Mucosa of rectum (tissue), 2 donors: ENCODE data around the gene TBC1D22A.
A peak's percentile ranks its signal among the peaks of the same experiment; 100 is the strongest.

Experiments
- H3K27ac ChIP-seq, 2 donors: one replicate each; pipeline ENCODE4 v1.7.0; 2013; ENCODE audit warnings: inconsistent platforms in 2 of 2, low read depth in 2 of 2, low read length in 2 of 2
- H3K27me3 ChIP-seq, 2 donors: one replicate each; pipeline ENCODE4 v1.7.0; 2013; ENCODE audit warnings: low read length in 2 of 2; ENCODE audit not compliant: control insufficient read depth in 2 of 2, insufficient read depth in 2 of 2
- H3K36me3 ChIP-seq, 2 donors: one replicate each; pipeline ENCODE4 v1.7.0; 2013; ENCODE audit warnings: low read length in 2 of 2; ENCODE audit not compliant: control insufficient read depth in 2 of 2, insufficient read depth in 2 of 2
- H3K4me1 ChIP-seq, 2 donors: one replicate each; pipeline ENCODE4 v1.7.0; 2013; ENCODE audit warnings: low read length in 2 of 2, mild to moderate bottlenecking in 1 of 2; ENCODE audit not compliant: control insufficient read depth in 2 of 2, insufficient read depth in 2 of 2
- H3K4me3 ChIP-seq, 2 donors: one replicate each; pipeline ENCODE4 v1.7.0; 2013; ENCODE audit warnings: low read length in 2 of 2
- H3K9ac ChIP-seq, 2 donors: one replicate each; pipeline ENCODE4 v1.7.0; 2013; ENCODE audit warnings: low read length in 2 of 2, low read depth in 1 of 2, mild to moderate bottlenecking in 1 of 2
- H3K9me3 ChIP-seq, 2 donors: one replicate each; pipeline ENCODE4 v1.7.0; 2013; ENCODE audit warnings: low read length in 2 of 2; ENCODE audit not compliant: control insufficient read depth in 2 of 2
- donor health status: healthy.
- donor health status: Normal muscosa, but diverticular disease.

Gene TBC1D22A

GRCh38 chr22:47128622-47129215, 366.3 kb downstream of the TBC1D22A start:
- Histone ChIP-seq H3K9me3 (no peaks in the 10 kb centered on the region), H3K36me3 (peaks cover 0 to 3% of the 10 kb centered on the region in 2 donors), H3K9ac (no peak overlapping the region), H3K4me1 (peaks cover 5 to 10% of the 10 kb centered on the region in 2 donors), H3K4me3 (no peak overlapping the region), H3K27ac (no peak overlapping the region), H3K27me3 (no peaks in the 10 kb centered on the region)

- no peaks in the 10 kb centered on the region for H3K27me3 ChIP-seq
- no peaks in the 10 kb centered on the region for H3K9me3 ChIP-seq
- peak overlapping the region in 1 of 2 donors; percentile 45 for H3K9ac ChIP-seq
- peaks cover 0 to 3% of the 10 kb centered on the region in 2 donors for H3K36me3 ChIP-seq
- H3K4me1 ChIP-seq: peaks cover 5 to 10% of the 10 kb centered on the region in 2 donors
- no peak overlapping the region for H3K4me3 ChIP-seq
- peak overlapping the region in 1 of 2 donors; percentile 44 for H3K27ac ChIP-seq
Observed at GRCh38 chr22:47129902-47130635, 367.6 kb downstream of the TBC1D22A start.

- no peak overlapping the region for H3K27ac ChIP-seq
Observed at GRCh38 chr22:47130883-47131631, 368.6 kb downstream of the TBC1D22A start.

GRCh38 chr22:47131632-47132427, 369.4 kb downstream of the TBC1D22A start:
- Histone ChIP-seq H3K27me3 (no peaks in the 10 kb centered on the region), H3K36me3 (peaks cover 0 to 3% of the 10 kb centered on the region in 2 donors), H3K4me1 (peaks cover 5 to 10% of the 10 kb centered on the region in 2 donors), H3K9ac (no peak overlapping the region), H3K27ac (no peak overlapping the region), H3K9me3 (no peaks in the 10 kb centered on the region), H3K4me3 (no peak overlapping the region)

More at GRCh38 chr22:47130883-47131631, 368.6 kb downstream of the TBC1D22A start:
- H3K36me3 ChIP-seq: peaks cover 0 to 3% of the 10 kb centered on the region in 2 donors
- no peak overlapping the region for H3K9ac ChIP-seq
- peaks cover 5 to 10% of the 10 kb centered on the region in 2 donors for H3K4me1 ChIP-seq
- no peak overlapping the region for H3K4me3 ChIP-seq
- no peaks in the 10 kb centered on the region for H3K27me3 ChIP-seq
- H3K9me3 ChIP-seq: no peaks in the 10 kb centered on the region

GRCh38 chr22:47132428-47132825, 370.0 kb downstream of the TBC1D22A start:
- H3K9ac ChIP-seq: no peak overlapping the region
- H3K9me3 ChIP-seq: no peaks in the 10 kb centered on the region
- H3K36me3 ChIP-seq: peaks cover 0 to 3% of the 10 kb centered on the region in 2 donors
- H3K27ac ChIP-seq: no peak overlapping the region
- peaks cover 5 to 10% of the 10 kb centered on the region in 2 donors for H3K4me1 ChIP-seq
- H3K27me3 ChIP-seq: no peaks in the 10 kb centered on the region
- no peak overlapping the region for H3K4me3 ChIP-seq

GRCh38 chr22:47133061-47133969, 370.9 kb downstream of the TBC1D22A start:
- H3K4me3 ChIP-seq: no peak overlapping the region
- H3K36me3 ChIP-seq: peaks cover 0 to 5% of the 10 kb centered on the region in 2 donors
- H3K9me3 ChIP-seq: no peaks in the 10 kb centered on the region
- peaks cover 5 to 10% of the 10 kb centered on the region in 2 donors for H3K4me1 ChIP-seq
- H3K27ac ChIP-seq: no peak overlapping the region
- no peak overlapping the region for H3K9ac ChIP-seq
- H3K27me3 ChIP-seq: no peaks in the 10 kb centered on the region

- H3K27ac ChIP-seq: no peak overlapping the region
- H3K4me3 ChIP-seq: no peak overlapping the region
- H3K9ac ChIP-seq: no peak overlapping the region
- peaks cover 5 to 10% of the 10 kb centered on the region in 2 donors for H3K4me1 ChIP-seq
- no peaks in the 10 kb centered on the region for H3K9me3 ChIP-seq
- H3K36me3 ChIP-seq: peaks cover 0 to 5% of the 10 kb centered on the region in 2 donors
- no peaks in the 10 kb centered on the region for H3K27me3 ChIP-seq
Observed at GRCh38 chr22:47134222-47134621, 371.8 kb downstream of the TBC1D22A start.

- Histone ChIP-seq H3K27ac (no peak overlapping the region), H3K9ac (no peak overlapping the region), H3K9me3 (no peaks in the 10 kb centered on the region), H3K4me3 (no peak overlapping the region), H3K4me1 (peaks cover 0 to 3% of the 10 kb centered on the region in 2 donors), H3K36me3 (peaks cover 0 to 5% of the 10 kb centered on the region in 2 donors), H3K27me3 (no peaks in the 10 kb centered on the region)
Observed at GRCh38 chr22:47135338-47135737, 372.9 kb downstream of the TBC1D22A start.

- Histone ChIP-seq H3K9me3 (no peaks in the 10 kb centered on the region), H3K4me3 (no peak overlapping the region), H3K27ac (no peak overlapping the region), H3K4me1 (no peaks in the 10 kb centered on the region), H3K27me3 (no peaks in the 10 kb centered on the region), H3K9ac (no peak overlapping the region), H3K36me3 (peaks cover 0 to 5% of the 10 kb centered on the region in 2 donors)
Observed at GRCh38 chr22:47136050-47136449, 373.6 kb downstream of the TBC1D22A start.
